GM12878 (cell line): ENCODE results near the gene MRPS35. TPM values are rescaled to one million over a fixed set of nuclear protein-coding genes. Genes with fewer than 3 reads are reported as not detected.

Experiments
- polyA plus RNA-seq, 11 experiments: library from polyadenylated mRNA; depleted of rRNA in 4 of 11; unstranded in 6 of 11; stranded (reverse) in 5 of 11; fragments of >200 nt; fragmentation: Nextera tagmentation in 4 of 11; fragmentation: Illumina TruSeq in 1 of 11; extraction: Ambion mirVana in 4 of 11; extraction: Trizol in 1 of 11; gene quantifications; 1 replicate in 1 of 11; 2 replicates in 10 of 11; pipeline versions ENCODE4 v1.2.1 to v1.2.3, GENCODE V29; 2011 to 2016; ENCODE audit warnings: inconsistent platforms in 2 of 11, missing spikeins in 2 of 11, low read depth in 1 of 11
- small RNA-seq: library from RNA; depleted of rRNA; stranded (forward); fragments of <200 nt; gene quantifications from one replicate; pipeline ENCODE3, GENCODE V24; 2014
- total RNA-seq, 4 experiments: library from RNA; depleted of rRNA in 3 of 4; stranded (reverse); fragments of >200 nt in 3 of 4; fragmentation: Illumina TruSeq in 1 of 4; extraction: Trizol in 1 of 4; gene quantifications; 2 replicates each; pipeline versions ENCODE4 v1.2.1 to v1.2.3, GENCODE V29; 2013 to 2021

The MRPS35 gene
- total and polyA plus RNA-seq, 10 of the 15 experiments (the other 5 are each of a cell fraction or from before 2014, with no cell fraction given), result 45.7 to 111 (median 67.1) TPM

Small RNA genes within 50 kb of the gene (small RNA-seq; reads per million reads assigned to genes)
- gene RF00019, result not detected

Other genes starting within 250 kb of the MRPS35 start
- gene PPFIBP1, start 186.6 kb upstream of the MRPS35 start, total RNA-seq (2014; rRNA removed), result 3.8 and 4.7 TPM in 2 replicates
- 2.6 and 3.8 TPM in 2 replicates for gene PPFIBP1, start 186.6 kb upstream of the MRPS35 start, total RNA-seq (2014; rRNA removed; fragmentation: Illumina TruSeq; extraction: Trizol)
- gene PPFIBP1, start 186.6 kb upstream of the MRPS35 start, total RNA-seq (2021), result 3.8 and 4.2 TPM in 2 replicates
- gene PPFIBP1, start 186.6 kb upstream of the MRPS35 start, polyA plus RNA-seq (2011; rRNA removed), result 7.8 and 9.4 TPM in 2 replicates
- 3.5 and 4.7 TPM in 2 replicates for gene PPFIBP1, start 186.6 kb upstream of the MRPS35 start, polyA plus RNA-seq (2014; fragmentation: Illumina TruSeq; extraction: Trizol)
- gene PPFIBP1, start 186.6 kb upstream of the MRPS35 start, polyA plus RNA-seq (2014; fragmentation: Nextera tagmentation; extraction: Ambion mirVana), result under 1 TPM; 0.47 to 0.55 TPM
- 1.9 and 2.8 TPM in 2 replicates for gene PPFIBP1, start 186.6 kb upstream of the MRPS35 start, polyA plus RNA-seq (2014; rRNA removed)
- 1 to 10 TPM; 4.7 to 6.8 TPM for gene PPFIBP1, start 186.6 kb upstream of the MRPS35 start, polyA plus RNA-seq (2016; fragmentation: Nextera tagmentation; extraction: Ambion mirVana)
- 0.22 TPM in 1 of 2 replicates, not detected in the other for gene REP15, start 14.4 kb upstream of the MRPS35 start, total RNA-seq (2014; rRNA removed)
- gene REP15, start 14.4 kb upstream of the MRPS35 start, total RNA-seq (2014; rRNA removed; fragmentation: Illumina TruSeq; extraction: Trizol), result 0.14 TPM in 1 of 2 replicates, not detected in the other
- gene REP15, start 14.4 kb upstream of the MRPS35 start, total RNA-seq (2021), result not detected in 2 replicates
- not detected in 2 replicates for gene REP15, start 14.4 kb upstream of the MRPS35 start, polyA plus RNA-seq (2011; rRNA removed)
- gene REP15, start 14.4 kb upstream of the MRPS35 start, polyA plus RNA-seq (2014; fragmentation: Illumina TruSeq; extraction: Trizol), result not detected in 2 replicates
- gene REP15, start 14.4 kb upstream of the MRPS35 start, polyA plus RNA-seq (2014; fragmentation: Nextera tagmentation; extraction: Ambion mirVana), result not detected
- gene REP15, start 14.4 kb upstream of the MRPS35 start, polyA plus RNA-seq (2014; rRNA removed), result not detected in 2 replicates
- not detected for gene REP15, start 14.4 kb upstream of the MRPS35 start, polyA plus RNA-seq (2016; fragmentation: Nextera tagmentation; extraction: Ambion mirVana)
- 14.4 and 15.9 TPM in 2 replicates for gene KLHL42, start 69.4 kb downstream of the MRPS35 start, total RNA-seq (2014; rRNA removed)
- gene KLHL42, start 69.4 kb downstream of the MRPS35 start, total RNA-seq (2014; rRNA removed; fragmentation: Illumina TruSeq; extraction: Trizol), result 12.1 and 14.4 TPM in 2 replicates
- 15.5 and 17.4 TPM in 2 replicates for gene KLHL42, start 69.4 kb downstream of the MRPS35 start, total RNA-seq (2021)
- 15.9 and 16.2 TPM in 2 replicates for gene KLHL42, start 69.4 kb downstream of the MRPS35 start, polyA plus RNA-seq (2011; rRNA removed)
- gene KLHL42, start 69.4 kb downstream of the MRPS35 start, polyA plus RNA-seq (2014; fragmentation: Illumina TruSeq; extraction: Trizol), result 10.7 and 11.8 TPM in 2 replicates
- 1 to 10 TPM; 2.1 to 2.5 TPM for gene KLHL42, start 69.4 kb downstream of the MRPS35 start, polyA plus RNA-seq (2014; fragmentation: Nextera tagmentation; extraction: Ambion mirVana)
- 16.8 and 18.2 TPM in 2 replicates for gene KLHL42, start 69.4 kb downstream of the MRPS35 start, polyA plus RNA-seq (2014; rRNA removed)
- gene KLHL42, start 69.4 kb downstream of the MRPS35 start, polyA plus RNA-seq (2016; fragmentation: Nextera tagmentation; extraction: Ambion mirVana), result 1 to 10 TPM; 6.3 to 9.6 TPM
- gene MANSC4, start 69.4 kb downstream of the MRPS35 start, total RNA-seq (2014; rRNA removed), result not detected in 2 replicates
- not detected in 2 replicates for gene MANSC4, start 69.4 kb downstream of the MRPS35 start, total RNA-seq (2014; rRNA removed; fragmentation: Illumina TruSeq; extraction: Trizol)
- 0.21 TPM in 1 of 2 replicates, not detected in the other for gene MANSC4, start 69.4 kb downstream of the MRPS35 start, total RNA-seq (2021)
- not detected in 2 replicates for gene MANSC4, start 69.4 kb downstream of the MRPS35 start, polyA plus RNA-seq (2011; rRNA removed)
- gene MANSC4, start 69.4 kb downstream of the MRPS35 start, polyA plus RNA-seq (2014; fragmentation: Illumina TruSeq; extraction: Trizol), result 0.19 and 0.27 TPM in 2 replicates
- under 1 TPM in 1 of 2 experiments, not detected in 1; 0.18 TPM for gene MANSC4, start 69.4 kb downstream of the MRPS35 start, polyA plus RNA-seq (2014; fragmentation: Nextera tagmentation; extraction: Ambion mirVana)
- not detected in 2 replicates for gene MANSC4, start 69.4 kb downstream of the MRPS35 start, polyA plus RNA-seq (2014; rRNA removed)
- not detected for gene MANSC4, start 69.4 kb downstream of the MRPS35 start, polyA plus RNA-seq (2016; fragmentation: Nextera tagmentation; extraction: Ambion mirVana)